Stimulated activated CD4-positive, alpha-beta T cell treated with anti-CD3 and anti-CD28 coated beads, Interleukin-2, amount 100 ng/mL, for 24 hours (primary cell): ENCODE data around the gene CAP2.
A peak's percentile ranks its signal among the peaks of the same experiment; 100 is the strongest.
"Not testable (repeated sequence)": the region's sequence is repeated elsewhere in the genome, so short reads cannot be mapped to it uniquely, and the experiment has no call there.

Experiments
- DNase-seq, 2 donors: peaks; one replicate each; pipeline ENCODE4 v3.0.0-alpha.2; 2020

CAP2 gene

GRCh38 chr6:17506531-17506930 lies 113.1 kb downstream of the CAP2 start:
- no peak for DNase-seq

- DNase-seq, result no peak
These were observed 113.6 kb downstream of the CAP2 start for GRCh38 chr6:17506962-17507361.

- no peak for DNase-seq
These were observed 117.7 kb downstream of the CAP2 start for GRCh38 chr6:17511084-17511483.

GRCh38 chr6:17511580-17511979 lies 118.2 kb downstream of the CAP2 start:
- DNase-seq, result no peak

GRCh38 chr6:17519120-17519519 lies 125.7 kb downstream of the CAP2 start:
- DNase-seq, result no peak

- DNase-seq, result no peak
These were observed 132.2 kb downstream of the CAP2 start for GRCh38 chr6:17525637-17526036.

GRCh38 chr6:17527076-17527475 lies 133.7 kb downstream of the CAP2 start:
- DNase-seq, result no peak

GRCh38 chr6:17530321-17530835 lies 137.0 kb downstream of the CAP2 start:
- DNase-seq, result no peak

GRCh38 chr6:17536586-17536985 lies 143.2 kb downstream of the CAP2 start:
- peak in 1 of 2 donors; percentile 29 for DNase-seq

GRCh38 chr6:17542243-17542642 lies 148.8 kb downstream of the CAP2 start:
- no peak for DNase-seq

- DNase-seq, result not testable (repeated sequence)
These were observed 152.3 kb downstream of the CAP2 start for GRCh38 chr6:17545681-17546080.

GRCh38 chr6:17551383-17551958 lies 158.1 kb downstream of the CAP2 start:
- DNase-seq, result no peak

GRCh38 chr6:17552861-17553260 lies 159.5 kb downstream of the CAP2 start:
- no peak for DNase-seq

GRCh38 chr6:17556014-17556413 lies 162.6 kb downstream of the CAP2 start:
- no peak for DNase-seq

GRCh38 chr6:17562636-17563035 lies 169.2 kb downstream of the CAP2 start:
- DNase-seq, result no peak

- DNase-seq, result no peak
These were observed 172.0 kb downstream of the CAP2 start for GRCh38 chr6:17565399-17565798.

- DNase-seq, result no peak
These were observed 181.6 kb downstream of the CAP2 start for GRCh38 chr6:17574866-17575560.

- DNase-seq, result no peak
These were observed 183.7 kb downstream of the CAP2 start for GRCh38 chr6:17577059-17577458.

- DNase-seq, result peak in 1 of 2 donors; percentile 51
These were observed 187.2 kb downstream of the CAP2 start for GRCh38 chr6:17580518-17581048.

- DNase-seq, result not testable (repeated sequence)
These were observed 187.9 kb downstream of the CAP2 start for GRCh38 chr6:17581282-17581681.

- no peak for DNase-seq
These were observed 190.4 kb downstream of the CAP2 start for GRCh38 chr6:17583811-17584210.

- no peak for DNase-seq
These were observed 190.9 kb downstream of the CAP2 start for GRCh38 chr6:17584241-17584803.

- no peak for DNase-seq
These were observed 192.5 kb downstream of the CAP2 start for GRCh38 chr6:17585766-17586490.
